H1 (cell line): Measurements from ENCODE around the gene ASH1L.

Experiments
- BCL11A ChIP-seq, 2 experiments: IDR thresholded peaks; one replicate each; pipeline ENCODE4 v1.6.1; 2011; ENCODE audit warnings: low read depth in 2 of 2, low read length in 2 of 2, mild to moderate bottlenecking in 2 of 2
- CBX5 ChIP-seq: fragments of 300-800, 300-1000 bp; sonication (generic); IDR thresholded peaks from 2 replicates; pipeline ENCODE4 v1.7.1; 2016; ENCODE audit warnings: antibody characterized with exemption, low read length, low read depth
- CEBPB ChIP-seq: IDR thresholded peaks from 2 replicates; pipeline ENCODE4 v1.6.1; 2012; ENCODE audit warnings: low read depth, low read length
- CREB1 ChIP-seq: IDR thresholded peaks from 2 replicates; pipeline ENCODE4 v1.6.1; 2012; ENCODE audit warnings: inconsistent platforms
- EP300 ChIP-seq, 2 experiments: IDR thresholded peaks; 1 replicate in 1 of 2; 2 replicates in 1 of 2; pipeline ENCODE4 v1.6.1; 2011 to 2012; ENCODE audit warnings: low read depth in 2 of 2, low read length in 2 of 2, mild to moderate bottlenecking in 2 of 2, borderline replicate concordance in 1 of 2, inconsistent platforms in 1 of 2, moderate library complexity in 1 of 2
- GABPA ChIP-seq: IDR thresholded peaks from 2 replicates; pipeline ENCODE4 v1.6.1; 2011; ENCODE audit warnings: mild to moderate bottlenecking, low read length, moderate library complexity, borderline replicate concordance; ENCODE audit not compliant: insufficient read depth
- HDAC6 ChIP-seq: IDR thresholded peaks from one replicate; pipeline ENCODE4 v1.7.1; 2012; ENCODE audit warnings: low read depth, mild to moderate bottlenecking, inconsistent platforms, low read length, moderate library complexity
- POLR2A ChIP-seq, 2 experiments: IDR thresholded peaks; 1 replicate in 1 of 2; 2 replicates in 1 of 2; pipeline ENCODE4 v1.6.1; 2011; ENCODE audit warnings: low read depth in 2 of 2, low read length in 2 of 2, mild to moderate bottlenecking in 2 of 2; ENCODE audit errors: control extremely low read depth in 1 of 2
- SRF ChIP-seq: IDR thresholded peaks from 2 replicates; pipeline ENCODE4 v1.6.1; 2011; ENCODE audit warnings: mild to moderate bottlenecking, low read depth, low read length, moderate library complexity
- ZNF274 ChIP-seq: IDR thresholded peaks from 2 replicates; pipeline ENCODE4 v1.7.0; 2012; ENCODE audit warnings: low read length, borderline replicate concordance; ENCODE audit errors: extremely low read depth
- TF ChIP-seq, protein P1 (sequence below), 3 experiments: IDR thresholded peaks; 1 replicate in 2 of 3; 2 replicates in 1 of 3; pipeline versions ENCODE4 v1.5.1 to v1.6.1; 2011; ENCODE audit warnings: low read length in 3 of 3, mild to moderate bottlenecking in 3 of 3, inconsistent platforms in 2 of 3, low read depth in 1 of 3, moderate library complexity in 1 of 3; ENCODE audit not compliant: insufficient read depth in 1 of 3; ENCODE audit errors: control extremely low read depth in 1 of 3
- TF ChIP-seq, protein P2 (sequence below): IDR thresholded peaks from 2 replicates; pipeline ENCODE4 v1.6.1; 2012; ENCODE audit warnings: inconsistent platforms

DNA sequence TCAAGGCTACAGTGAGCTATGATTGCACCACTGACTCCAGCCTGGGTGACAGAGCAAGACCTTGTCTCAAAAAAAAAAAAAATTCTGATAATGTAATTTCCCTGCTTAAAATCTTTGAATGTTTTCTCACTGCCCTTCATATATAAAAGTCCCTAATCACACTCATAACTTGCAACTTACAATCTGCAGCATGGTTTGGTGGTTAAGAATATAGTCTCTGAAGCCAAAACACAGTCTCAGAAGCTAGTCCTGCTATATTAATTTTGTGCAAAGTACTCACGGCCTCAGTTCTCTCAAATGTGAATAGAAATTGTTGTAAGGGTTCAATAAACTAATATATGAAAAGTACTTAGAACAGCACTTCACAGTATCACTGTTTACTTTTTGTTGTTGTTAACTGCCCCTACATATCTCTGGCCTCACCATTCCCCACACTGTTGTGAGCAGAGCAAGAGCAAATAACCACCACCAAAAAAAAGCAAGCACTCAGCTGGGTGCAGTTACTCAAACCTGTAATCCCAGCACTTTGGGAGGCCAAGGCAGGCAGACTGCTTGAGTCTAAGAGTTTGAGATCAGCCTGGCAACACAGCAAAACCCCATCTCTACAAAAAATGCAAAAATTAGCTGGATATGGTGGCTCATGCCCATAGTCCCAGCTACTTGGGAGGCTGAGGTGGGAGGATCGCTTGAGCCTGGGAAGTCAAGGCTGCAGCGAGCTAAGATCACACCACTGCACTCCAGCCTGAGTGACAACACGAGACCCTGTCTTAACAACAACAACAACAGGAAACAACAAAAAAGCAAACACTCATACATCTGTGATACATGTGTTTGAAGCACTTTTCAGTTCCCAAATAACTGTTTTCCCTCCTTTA is 22.4 kb downstream of the ASH1L start:
- TF ChIP-seq POLR2A (IDR thresholded peaks at IDR 0.05; ENCODE audit: control extremely low read depth in 1 of 2, low read depth in 2 of 2, low read length in 2 of 2) (no peak), GABPA (no peak), BCL11A (IDR thresholded peaks at IDR 0.05; ENCODE audit: low read depth in 2 of 2, low read length in 2 of 2) (no peak), SRF (no peak), HDAC6 (no peak), EP300 (IDR thresholded peaks at IDR 0.05; ENCODE audit: borderline replicate concordance in 1 of 2, low read depth in 2 of 2, low read length in 2 of 2) (no peak), CBX5 (no peak), CEBPB (no peak), ZNF274 (no peak), CREB1 (no peak)
- TF ChIP-seq, protein P1, sequence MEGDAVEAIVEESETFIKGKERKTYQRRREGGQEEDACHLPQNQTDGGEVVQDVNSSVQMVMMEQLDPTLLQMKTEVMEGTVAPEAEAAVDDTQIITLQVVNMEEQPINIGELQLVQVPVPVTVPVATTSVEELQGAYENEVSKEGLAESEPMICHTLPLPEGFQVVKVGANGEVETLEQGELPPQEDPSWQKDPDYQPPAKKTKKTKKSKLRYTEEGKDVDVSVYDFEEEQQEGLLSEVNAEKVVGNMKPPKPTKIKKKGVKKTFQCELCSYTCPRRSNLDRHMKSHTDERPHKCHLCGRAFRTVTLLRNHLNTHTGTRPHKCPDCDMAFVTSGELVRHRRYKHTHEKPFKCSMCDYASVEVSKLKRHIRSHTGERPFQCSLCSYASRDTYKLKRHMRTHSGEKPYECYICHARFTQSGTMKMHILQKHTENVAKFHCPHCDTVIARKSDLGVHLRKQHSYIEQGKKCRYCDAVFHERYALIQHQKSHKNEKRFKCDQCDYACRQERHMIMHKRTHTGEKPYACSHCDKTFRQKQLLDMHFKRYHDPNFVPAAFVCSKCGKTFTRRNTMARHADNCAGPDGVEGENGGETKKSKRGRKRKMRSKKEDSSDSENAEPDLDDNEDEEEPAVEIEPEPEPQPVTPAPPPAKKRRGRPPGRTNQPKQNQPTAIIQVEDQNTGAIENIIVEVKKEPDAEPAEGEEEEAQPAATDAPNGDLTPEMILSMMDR (IDR thresholded peaks at IDR 0.05; ENCODE audit: control extremely low read depth in 1 of 3, insufficient read depth in 1 of 3, low read depth in 1 of 3, low read length in 3 of 3): no peak
- TF ChIP-seq, protein P2, sequence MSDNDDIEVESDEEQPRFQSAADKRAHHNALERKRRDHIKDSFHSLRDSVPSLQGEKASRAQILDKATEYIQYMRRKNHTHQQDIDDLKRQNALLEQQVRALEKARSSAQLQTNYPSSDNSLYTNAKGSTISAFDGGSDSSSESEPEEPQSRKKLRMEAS: no peak
